Skin epidermis (tissue), 12 donors: ENCODE data around the gene HTR5A.

Experiments
- H3K27ac ChIP-seq, 21 experiments: fragments of 200-600 bp; sonication (generic) in 11 of 21; one replicate each; pipeline ENCODE4 v1.5.0; 2020; ENCODE audit warnings: mild to moderate bottlenecking in 3 of 21, inconsistent platforms in 2 of 21, moderate library complexity in 2 of 21
- H3K4me3 ChIP-seq, 7 experiments: fragments of 200-600 bp; sonication (generic) in 2 of 7; one replicate each; pipeline ENCODE4 v1.5.0; 2020; ENCODE audit warnings: inconsistent platforms in 2 of 7, mild to moderate bottlenecking in 2 of 7, moderate library complexity in 1 of 7

The HTR5A gene

DNA sequence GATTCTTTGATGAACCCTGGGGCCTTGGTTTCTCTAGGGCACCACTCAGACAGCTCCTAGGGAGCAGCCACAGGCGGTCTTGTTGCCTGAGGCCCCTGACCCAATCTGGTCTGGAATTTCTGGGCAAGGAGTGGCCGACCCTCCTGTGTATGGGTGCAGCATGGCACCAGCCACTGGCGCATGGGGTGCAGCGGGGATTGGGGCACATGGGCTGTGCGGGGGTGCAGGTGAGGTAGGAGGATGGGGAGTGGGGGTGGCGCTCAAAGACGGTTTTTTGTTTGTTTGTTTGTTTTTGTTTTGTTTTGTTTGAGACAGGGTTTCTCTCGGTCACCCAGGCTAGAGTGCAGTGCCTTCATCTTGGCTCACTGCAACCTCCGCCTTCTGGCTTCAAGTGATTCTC lies 62.3 kb downstream of the HTR5A start:
- H3K27ac ChIP-seq = no peak overlapping the region

DNA sequence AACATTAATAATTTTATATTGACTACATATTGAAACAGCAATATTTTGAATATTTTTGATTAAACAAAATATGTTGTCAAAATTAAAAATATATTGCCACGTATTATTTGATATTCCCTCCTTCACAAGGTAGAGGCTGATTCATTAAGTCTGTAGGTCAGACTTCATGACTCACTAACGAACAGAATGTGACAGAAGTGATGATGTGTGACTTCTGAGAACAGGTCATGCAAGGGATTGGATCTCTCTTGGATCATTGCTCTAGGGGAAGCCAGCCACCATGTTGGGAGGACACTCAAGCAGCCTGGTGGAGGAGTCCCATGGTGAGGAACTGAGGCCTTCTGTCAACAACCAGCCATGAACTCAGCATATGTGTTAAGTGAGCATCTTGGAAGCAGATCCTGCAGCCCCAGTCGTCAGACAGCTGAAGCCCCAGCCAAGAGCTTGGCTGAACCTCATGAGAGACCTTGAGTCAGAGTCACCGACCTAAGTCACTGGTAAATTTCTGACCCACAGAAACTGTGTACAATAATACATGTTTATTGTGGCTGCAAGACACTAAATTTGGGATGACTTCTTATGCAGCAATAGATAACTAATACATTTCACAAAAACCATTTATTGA lies 66.6 kb downstream of the HTR5A start:
- H3K27ac ChIP-seq = no peak overlapping the region
- no peak overlapping the region for H3K4me3 ChIP-seq

More for the DNA sequence above, 62.3 kb downstream of the HTR5A start:
- no peak overlapping the region for H3K4me3 ChIP-seq
